GM12878 (cell line): ENCODE measurements around the gene TPST1.

ENCODE experiments used
- CEBPB ChIP-seq, 2 experiments: fragments of 150-350 bp in 1 of 2; IDR thresholded peaks; 2 replicates each; pipeline ENCODE4 v1.6.1; 2012 to 2014; ENCODE audit warnings: low read depth in 2 of 2, low read length in 2 of 2, borderline replicate concordance in 1 of 2, inconsistent platforms in 1 of 2
- EP300 ChIP-seq, 2 experiments: fragments of 150-350 bp in 1 of 2; IDR thresholded peaks; 2 replicates each; pipeline ENCODE4 v1.6.1; 2011 to 2012; ENCODE audit warnings: low read depth in 2 of 2, low read length in 2 of 2, borderline replicate concordance in 1 of 2, improper control_type of control experiment in 1 of 2, inconsistent platforms in 1 of 2; ENCODE audit not compliant: control insufficient read depth in 1 of 2
- EZH2 ChIP-seq: IDR thresholded peaks from 2 replicates; pipeline ENCODE4 v1.6.1; 2012; ENCODE audit warnings: low read depth, mild to moderate bottlenecking, control low read depth, inconsistent platforms, low read length, borderline replicate concordance; ENCODE audit not compliant: control insufficient read depth
- SP1 ChIP-seq: IDR thresholded peaks from one replicate; pipeline ENCODE4 v1.6.1; 2011; ENCODE audit warnings: low read depth, low read length
- ZNF274 ChIP-seq: IDR thresholded peaks from one replicate; pipeline ENCODE4 v1.8.0; 2011; ENCODE audit not compliant: insufficient read length, insufficient read depth
- TF ChIP-seq, protein P1 (sequence below): IDR thresholded peaks from 2 replicates; pipeline ENCODE4 v1.6.1; 2012; ENCODE audit warnings: low read depth, low read length, improper control_type of control experiment
- TF ChIP-seq, protein P2 (sequence below), 3 experiments: IDR thresholded peaks in 2 of 3; conservative IDR thresholded peaks in 1 of 3; 2 replicates each; pipeline ENCODE4 v1.5.1; 2011; ENCODE audit warnings: low read depth in 3 of 3, low read length in 3 of 3, mild to moderate bottlenecking in 3 of 3, control low read depth in 2 of 3, moderate library complexity in 2 of 3, inconsistent platforms in 1 of 3, mixed read lengths in 1 of 3; ENCODE audit not compliant: control insufficient read depth in 2 of 3, insufficient read depth in 1 of 3; ENCODE audit errors: extremely low read depth in 1 of 3

DNA sequence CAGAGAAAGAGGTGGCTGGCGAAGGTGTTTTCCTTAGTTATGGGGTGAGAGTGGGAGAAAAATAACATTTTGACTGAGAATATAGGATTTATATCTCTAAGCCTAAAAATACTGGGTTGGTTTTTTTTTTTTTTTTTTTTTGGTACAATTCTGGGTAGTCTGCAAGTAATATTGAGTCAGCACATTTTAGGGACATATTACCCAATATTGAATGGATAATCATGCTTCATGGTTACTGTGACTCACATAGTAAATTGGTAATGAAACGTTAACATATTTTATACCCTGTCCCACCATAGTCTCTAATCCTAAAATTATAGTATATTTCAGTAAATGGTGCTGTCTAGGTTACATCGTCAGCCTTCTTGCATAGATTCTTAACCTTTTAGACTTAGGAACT, 91.4 kb downstream of the TPST1 start:
- TF ChIP-seq ZNF274: no peak
- TF ChIP-seq SP1: no peak
- TF ChIP-seq, protein P1, sequence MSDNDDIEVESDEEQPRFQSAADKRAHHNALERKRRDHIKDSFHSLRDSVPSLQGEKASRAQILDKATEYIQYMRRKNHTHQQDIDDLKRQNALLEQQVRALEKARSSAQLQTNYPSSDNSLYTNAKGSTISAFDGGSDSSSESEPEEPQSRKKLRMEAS: no peak
- no peak for TF ChIP-seq EZH2
- TF ChIP-seq EP300 (IDR thresholded peaks at IDR 0.05; ENCODE audit: borderline replicate concordance in 1 of 2, control insufficient read depth in 1 of 2, low read depth in 2 of 2, low read length in 2 of 2): no peak
- TF ChIP-seq, protein P2, sequence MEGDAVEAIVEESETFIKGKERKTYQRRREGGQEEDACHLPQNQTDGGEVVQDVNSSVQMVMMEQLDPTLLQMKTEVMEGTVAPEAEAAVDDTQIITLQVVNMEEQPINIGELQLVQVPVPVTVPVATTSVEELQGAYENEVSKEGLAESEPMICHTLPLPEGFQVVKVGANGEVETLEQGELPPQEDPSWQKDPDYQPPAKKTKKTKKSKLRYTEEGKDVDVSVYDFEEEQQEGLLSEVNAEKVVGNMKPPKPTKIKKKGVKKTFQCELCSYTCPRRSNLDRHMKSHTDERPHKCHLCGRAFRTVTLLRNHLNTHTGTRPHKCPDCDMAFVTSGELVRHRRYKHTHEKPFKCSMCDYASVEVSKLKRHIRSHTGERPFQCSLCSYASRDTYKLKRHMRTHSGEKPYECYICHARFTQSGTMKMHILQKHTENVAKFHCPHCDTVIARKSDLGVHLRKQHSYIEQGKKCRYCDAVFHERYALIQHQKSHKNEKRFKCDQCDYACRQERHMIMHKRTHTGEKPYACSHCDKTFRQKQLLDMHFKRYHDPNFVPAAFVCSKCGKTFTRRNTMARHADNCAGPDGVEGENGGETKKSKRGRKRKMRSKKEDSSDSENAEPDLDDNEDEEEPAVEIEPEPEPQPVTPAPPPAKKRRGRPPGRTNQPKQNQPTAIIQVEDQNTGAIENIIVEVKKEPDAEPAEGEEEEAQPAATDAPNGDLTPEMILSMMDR (IDR thresholded peaks at IDR 0.05 in 2 of 3, conservative IDR thresholded peaks at IDR 0.05 in 1 of 3; ENCODE audit: control insufficient read depth in 2 of 3, extremely low read depth in 1 of 3, insufficient read depth in 1 of 3, low read depth in 3 of 3, low read length in 3 of 3): no peak
- no peak for TF ChIP-seq CEBPB (IDR thresholded peaks at IDR 0.05; ENCODE audit: borderline replicate concordance in 1 of 2, low read depth in 2 of 2, low read length in 2 of 2)
